IgD-negative memory B cell (primary cell): Measurements from ENCODE around the gene FNIP1. TPM values are rescaled to one million over a fixed set of nuclear protein-coding genes. Genes with fewer than 3 reads are reported as not detected.
"Not testable (repeated sequence)": the region's sequence is repeated elsewhere in the genome, so short reads cannot be mapped to it uniquely, and the experiment has no call there.

Experiments used
- H3K27ac Mint-ChIP-seq, 3 donors: one replicate each; pipeline ENCODE4 v1.8.0; 2020 to 2022; ENCODE audit warnings: mild to moderate bottlenecking in 3 of 3, mixed read lengths in 3 of 3, moderate library complexity in 1 of 3
- H3K27me3 Mint-ChIP-seq: one replicate; pipeline ENCODE4 v1.8.0; 2021; ENCODE audit warnings: mixed read lengths
- H3K36me3 Mint-ChIP-seq: one replicate; pipeline ENCODE4 v1.8.0; 2020; ENCODE audit warnings: mild to moderate bottlenecking, mixed read lengths
- H3K4me1 Mint-ChIP-seq, 3 donors: one replicate each; pipeline ENCODE4 v1.8.0; 2020 to 2022; ENCODE audit warnings: mixed read lengths in 3 of 3, mild to moderate bottlenecking in 1 of 3
- H3K4me3 Mint-ChIP-seq, 4 donors: one replicate each; pipeline ENCODE4 v1.8.0; 2020 to 2022; ENCODE audit warnings: mild to moderate bottlenecking in 4 of 4, mixed read lengths in 4 of 4, moderate library complexity in 3 of 4
- H3K9me3 Mint-ChIP-seq, 3 donors: one replicate each; pipeline ENCODE4 v1.8.0; 2020 to 2021; ENCODE audit warnings: mixed read lengths in 3 of 3, mild to moderate bottlenecking in 1 of 3
- polyA plus RNA-seq: library from polyadenylated mRNA; unstranded; fragments of 300-500 nt; fragmentation: Illumina TruSeq; gene quantifications from one replicate; pipeline ENCODE4 v1.2.3, GENCODE V29; 2021

Gene FNIP1
- polyA plus RNA-seq, 1 donor from 2014 or later, result 21.9 TPM

- H3K27ac Mint-ChIP-seq, result peak overlapping the region in 1 of 3 donors; percentile 6
- no peaks in the 10 kb centered on the region for H3K9me3 Mint-ChIP-seq
- peaks cover 9% of the 10 kb centered on the region for H3K36me3 Mint-ChIP-seq
- H3K4me3 Mint-ChIP-seq, result no peak overlapping the region
- no peaks in the 10 kb centered on the region for H3K27me3 Mint-ChIP-seq
- H3K4me1 Mint-ChIP-seq, result peaks cover 20 to 39% (median 31%) of the 10 kb centered on the region in 3 donors
Observed at GRCh38 chr5:131749723-131750470, 46.9 kb downstream of the FNIP1 start.

GRCh38 chr5:131749138-131749537 lies 47.7 kb downstream of the FNIP1 start:
- H3K9me3 Mint-ChIP-seq, result no peaks in the 10 kb centered on the region
- no peaks in the 10 kb centered on the region for H3K27me3 Mint-ChIP-seq
- peaks cover 14 to 36% (median 24%) of the 10 kb centered on the region in 3 donors for H3K4me1 Mint-ChIP-seq
- H3K36me3 Mint-ChIP-seq, result peaks cover 9% of the 10 kb centered on the region
- H3K27ac Mint-ChIP-seq, result no peak overlapping the region
- no peak overlapping the region for H3K4me3 Mint-ChIP-seq

- no peaks in the 10 kb centered on the region for H3K27me3 Mint-ChIP-seq
- no peaks in the 10 kb centered on the region for H3K9me3 Mint-ChIP-seq
- peaks cover 16 to 36% (median 23%) of the 10 kb centered on the region in 3 donors for H3K4me1 Mint-ChIP-seq
- peak overlapping the region in 2 of 3 donors; percentile 1 to 76 for H3K27ac Mint-ChIP-seq
- H3K4me3 Mint-ChIP-seq, result peak overlapping the region in 1 of 4 donors; percentile 19
- peaks cover 6% of the 10 kb centered on the region for H3K36me3 Mint-ChIP-seq
Observed at GRCh38 chr5:131747180-131748105, 49.4 kb downstream of the FNIP1 start.

- H3K9me3 Mint-ChIP-seq, result no peaks in the 10 kb centered on the region
- H3K27ac Mint-ChIP-seq, result peak overlapping the region in 1 of 3 donors; percentile 48
- H3K4me3 Mint-ChIP-seq, result no peak overlapping the region
Observed at GRCh38 chr5:131746423-131746822, 50.4 kb downstream of the FNIP1 start.

GRCh38 chr5:131745703-131746102 lies 51.1 kb downstream of the FNIP1 start:
- Mint-ChIP-seq H3K9me3 (no peaks in the 10 kb centered on the region), H3K4me3 (no peak overlapping the region), H3K4me1 (peaks cover 16 to 30% (median 23%) of the 10 kb centered on the region in 3 donors), H3K27me3 (no peaks in the 10 kb centered on the region), H3K36me3 (peaks cover 3% of the 10 kb centered on the region), H3K27ac (no peak overlapping the region)

More at GRCh38 chr5:131746423-131746822, 50.4 kb downstream of the FNIP1 start:
- Mint-ChIP-seq H3K4me1 (peaks cover 16 to 33% (median 23%) of the 10 kb centered on the region in 3 donors), H3K36me3 (peaks cover 5% of the 10 kb centered on the region), H3K27me3 (no peaks in the 10 kb centered on the region)

GRCh38 chr5:131745155-131745554 lies 51.7 kb downstream of the FNIP1 start:
- Mint-ChIP-seq H3K4me3 (no peak overlapping the region), H3K27ac (no peak overlapping the region), H3K27me3 (no peaks in the 10 kb centered on the region), H3K9me3 (no peaks in the 10 kb centered on the region), H3K4me1 (peaks cover 16 to 28% (median 23%) of the 10 kb centered on the region in 3 donors), H3K36me3 (peaks cover 5% of the 10 kb centered on the region)

GRCh38 chr5:131740477-131740876 lies 56.3 kb downstream of the FNIP1 start:
- no peak overlapping the region for H3K4me3 Mint-ChIP-seq
- no peaks in the 10 kb centered on the region for H3K27me3 Mint-ChIP-seq
- peaks cover 18% of the 10 kb centered on the region for H3K36me3 Mint-ChIP-seq
- H3K27ac Mint-ChIP-seq, result peak overlapping the region in 1 of 3 donors; percentile 57
- peaks cover 3 to 6% (median 5%) of the 10 kb centered on the region in 3 donors for H3K4me1 Mint-ChIP-seq
- no peaks in the 10 kb centered on the region for H3K9me3 Mint-ChIP-seq

GRCh38 chr5:131735393-131735792 lies 61.4 kb downstream of the FNIP1 start:
- H3K4me1 Mint-ChIP-seq, result peaks cover 0 to 4% (median 2%) of the 10 kb centered on the region in 3 donors
- H3K4me3 Mint-ChIP-seq, result no peak overlapping the region
- H3K36me3 Mint-ChIP-seq, result peaks cover 20% of the 10 kb centered on the region
- H3K9me3 Mint-ChIP-seq, result peaks cover 0 to 3% (median 0%) of the 10 kb centered on the region in 3 donors
- no peaks in the 10 kb centered on the region for H3K27me3 Mint-ChIP-seq
- H3K27ac Mint-ChIP-seq, result peak overlapping the region in 1 of 3 donors; percentile 43

GRCh38 chr5:131734939-131735338 lies 61.9 kb downstream of the FNIP1 start:
- H3K4me3 Mint-ChIP-seq, H3K9me3 Mint-ChIP-seq, H3K27me3 Mint-ChIP-seq, H3K4me1 Mint-ChIP-seq: not testable (repeated sequence)
- Mint-ChIP-seq H3K27ac (peak overlapping the region in 1 of 3 donors; percentile 43), H3K36me3 (peaks cover 21% of the 10 kb centered on the region)

- H3K27me3 Mint-ChIP-seq, H3K4me1 Mint-ChIP-seq, H3K4me3 Mint-ChIP-seq: not testable (repeated sequence)
- Mint-ChIP-seq H3K36me3 (peaks cover 20% of the 10 kb centered on the region), H3K27ac (peak overlapping the region in 1 of 3 donors; percentile 19), H3K9me3 (peaks cover 1 to 13% (median 3%) of the 10 kb centered on the region in 3 donors)
Observed at GRCh38 chr5:131729292-131729691, 67.5 kb downstream of the FNIP1 start.

GRCh38 chr5:131724089-131724488 lies 72.7 kb downstream of the FNIP1 start:
- peaks cover 24% of the 10 kb centered on the region for H3K36me3 Mint-ChIP-seq
- H3K4me3 Mint-ChIP-seq, result peak overlapping the region in 1 of 4 donors; percentile 1

GRCh38 chr5:131720714-131721113 lies 76.1 kb downstream of the FNIP1 start:
- H3K36me3 Mint-ChIP-seq, result peaks cover 19% of the 10 kb centered on the region
- peak overlapping the region in 1 of 4 donors; percentile 50 for H3K4me3 Mint-ChIP-seq
- H3K27me3 Mint-ChIP-seq, result no peaks in the 10 kb centered on the region
- H3K27ac Mint-ChIP-seq, result no peak overlapping the region
- H3K9me3 Mint-ChIP-seq, result no peaks in the 10 kb centered on the region
- H3K4me1 Mint-ChIP-seq, result peaks cover 2 to 5% (median 5%) of the 10 kb centered on the region in 3 donors

More at GRCh38 chr5:131724089-131724488, 72.7 kb downstream of the FNIP1 start:
- Mint-ChIP-seq H3K9me3 (peaks cover 0 to 13% (median 1%) of the 10 kb centered on the region in 3 donors), H3K27ac (peak overlapping the region in 1 of 3 donors; percentile 59)
- not testable (repeated sequence) for H3K27me3 Mint-ChIP-seq, H3K4me1 Mint-ChIP-seq

- peaks cover 20% of the 10 kb centered on the region for H3K36me3 Mint-ChIP-seq
- peaks cover 0 to 5% (median 5%) of the 10 kb centered on the region in 3 donors for H3K4me1 Mint-ChIP-seq
- no peaks in the 10 kb centered on the region for H3K27me3 Mint-ChIP-seq
- H3K4me3 Mint-ChIP-seq, result no peak overlapping the region
- H3K27ac Mint-ChIP-seq, result no peak overlapping the region
- H3K9me3 Mint-ChIP-seq, result no peaks in the 10 kb centered on the region
Observed at GRCh38 chr5:131719564-131719963, 77.3 kb downstream of the FNIP1 start.

GRCh38 chr5:131718487-131719014 lies 78.3 kb downstream of the FNIP1 start:
- Mint-ChIP-seq H3K9me3 (no peaks in the 10 kb centered on the region), H3K4me1 (peaks cover 0 to 5% (median 5%) of the 10 kb centered on the region in 3 donors), H3K27ac (no peak overlapping the region), H3K36me3 (peaks cover 16% of the 10 kb centered on the region), H3K4me3 (no peak overlapping the region), H3K27me3 (no peaks in the 10 kb centered on the region)

- H3K27me3 Mint-ChIP-seq, H3K4me1 Mint-ChIP-seq, H3K27ac Mint-ChIP-seq, H3K4me3 Mint-ChIP-seq, H3K9me3 Mint-ChIP-seq: not testable (repeated sequence)
- peaks cover 16% of the 10 kb centered on the region for H3K36me3 Mint-ChIP-seq
Observed at GRCh38 chr5:131717164-131717563, 79.7 kb downstream of the FNIP1 start.
